ENCODE results near the gene IFITM1. TPM values are rescaled to one million over a fixed set of nuclear protein-coding genes. Genes with fewer than 3 reads are reported as not detected.
A peak's percentile ranks its signal among the peaks of the same experiment; 100 is the strongest.
"Not testable (repeated sequence)": the region's sequence is repeated elsewhere in the genome, so short reads cannot be mapped to it uniquely, and the experiment has no call there.

The IFITM1 gene
- total RNA-seq, 6 experiments from 2014 or later = 15.7 to 159 (median 72.5) TPM

- no peaks in the 10 kb centered on the region for H3K27me3 ChIP-seq
- H3K4me3 ChIP-seq = peak overlapping the region in 1 of 3 donors; percentile 42
- DNase-seq (no peak), ATAC-seq (no peak)
- 42% methylated on average over 7 of the region's 7 CpGs for WGBS (ENCODE audit: insufficient coverage, low coverage, low lambda C conversion rate, missing lambda C conversion rate)
- H3K9me3 ChIP-seq = no peaks in the 10 kb centered on the region
- H3K36me3 ChIP-seq = no peaks in the 10 kb centered on the region
- H3K4me1 ChIP-seq = peaks cover 0 to 36% (median 4%) of the 10 kb centered on the region in 4 donors
- intact Hi-C loops (cut with DNase I) = no loop called here
- peak overlapping the region; percentile 85 to 97 (median 90) for H3K27ac ChIP-seq
- TF ChIP-seq POLR2A (IDR thresholded peaks at IDR 0.05) (no peak), CTCF (IDR thresholded peaks at IDR 0.05) (no peak)
Measured at GRCh38 chr11:316891-317301, 3.1 kb downstream of the IFITM1 start.

GRCh38 chr11:317668-318404 is 4.0 kb downstream of the IFITM1 start:
- ATAC-seq; intact Hi-C loops (cut with DNase I); H3K36me3 ChIP-seq; H3K4me3 ChIP-seq; H3K27me3 ChIP-seq; H3K9me3 ChIP-seq; DNase-seq: not testable (repeated sequence)
- 42% methylated on average over 4 of the region's 30 CpGs for WGBS (ENCODE audit: insufficient coverage, low coverage, low lambda C conversion rate, missing lambda C conversion rate)
- H3K27ac ChIP-seq = peak overlapping the region; percentile 19 to 85 (median 59)
- H3K4me1 ChIP-seq = peaks cover 0 to 36% (median 0%) of the 10 kb centered on the region in 4 donors
- TF ChIP-seq POLR2A (IDR thresholded peaks at IDR 0.05) = peak; percentile 42

- peak; percentile 38 to 64 (median 50) for ATAC-seq
- no CpG with 5 or more reads among the region's 79 CpGs for WGBS (ENCODE audit: insufficient coverage, low coverage, low lambda C conversion rate, missing lambda C conversion rate)
- H3K9me3 ChIP-seq; H3K27me3 ChIP-seq; intact Hi-C loops (cut with DNase I); H3K36me3 ChIP-seq; DNase-seq: not testable (repeated sequence)
- Histone ChIP-seq H3K4me1 (peaks cover 0 to 30% (median 0%) of the 10 kb centered on the region in 4 donors), H3K27ac (peak overlapping the region; percentile 99 to 100 (median 99)), H3K4me3 (peak overlapping the region; percentile 61 to 83 (median 80))
Measured at GRCh38 chr11:318405-319120, 4.7 kb downstream of the IFITM1 start.

- H3K27ac ChIP-seq = peak overlapping the region; percentile 99 to 100 (median 99)
Measured at GRCh38 chr11:319121-319887, 5.5 kb downstream of the IFITM1 start.

GRCh38 chr11:319888-320273 is 6.0 kb downstream of the IFITM1 start:
- H3K36me3 ChIP-seq; H3K27me3 ChIP-seq; H3K9me3 ChIP-seq; DNase-seq; intact Hi-C loops (cut with DNase I): not testable (repeated sequence)
- ATAC-seq = peak; percentile 2 to 5 (median 4)
- Histone ChIP-seq H3K4me3 (peak overlapping the region; percentile 75 to 83 (median 80)), H3K4me1 (peaks cover 0 to 19% (median 0%) of the 10 kb centered on the region in 4 donors), H3K27ac (peak overlapping the region; percentile 99 to 100 (median 99))
- WGBS (ENCODE audit: insufficient coverage, low coverage, low lambda C conversion rate, missing lambda C conversion rate) = 0% methylated on average over 3 of the region's 10 CpGs

More at GRCh38 chr11:319121-319887, 5.5 kb downstream of the IFITM1 start:
- DNase-seq (peak in 1 of 3 donors; percentile 69), ATAC-seq (peak; percentile 20 to 45 (median 32))
- H3K36me3 ChIP-seq; H3K9me3 ChIP-seq; H3K27me3 ChIP-seq; intact Hi-C loops (cut with DNase I): not testable (repeated sequence)
- TF ChIP-seq POLR2A (IDR thresholded peaks at IDR 0.05) = peak; percentile 49
- Histone ChIP-seq H3K4me1 (peaks cover 0 to 25% (median 0%) of the 10 kb centered on the region in 4 donors), H3K4me3 (peak overlapping the region; percentile 61 to 83 (median 80))
- WGBS (ENCODE audit: insufficient coverage, low coverage, low lambda C conversion rate, missing lambda C conversion rate) = 19% methylated on average over 6 of the region's 29 CpGs

- H3K4me3 ChIP-seq = no peak overlapping the region
- H3K36me3 ChIP-seq = no peaks in the 10 kb centered on the region
- H3K9me3 ChIP-seq = no peaks in the 10 kb centered on the region
- intact Hi-C loops (cut with DNase I) = no loop called here
- DNase-seq = no peak
- no peak overlapping the region for H3K27ac ChIP-seq
- TF ChIP-seq CTCF (IDR thresholded peaks at IDR 0.05) = no peak
- TF ChIP-seq POLR2A (IDR thresholded peaks at IDR 0.05) = no peak
- H3K27me3 ChIP-seq = no peaks in the 10 kb centered on the region
- no peak for ATAC-seq
- 53% methylated on average over 8 of the region's 11 CpGs for WGBS (ENCODE audit: insufficient coverage, low coverage, low lambda C conversion rate, missing lambda C conversion rate)
- H3K4me1 ChIP-seq = peaks cover 0 to 20% (median 9%) of the 10 kb centered on the region in 4 donors
Measured at GRCh38 chr11:324156-324555, 10.3 kb downstream of the IFITM1 start.

GRCh38 chr11:324593-325517 is 11.0 kb downstream of the IFITM1 start:
- intact Hi-C loops (cut with DNase I); H3K36me3 ChIP-seq; H3K27me3 ChIP-seq; H3K27ac ChIP-seq; ATAC-seq; H3K4me3 ChIP-seq; H3K9me3 ChIP-seq; DNase-seq: not testable (repeated sequence)
- peaks cover 0 to 20% (median 9%) of the 10 kb centered on the region in 4 donors for H3K4me1 ChIP-seq
- 65% methylated on average over 22 of the region's 34 CpGs for WGBS (ENCODE audit: insufficient coverage, low coverage, low lambda C conversion rate, missing lambda C conversion rate)
